Measurements from ENCODE around the gene DCAF15.

DCAF15 gene

DNA sequence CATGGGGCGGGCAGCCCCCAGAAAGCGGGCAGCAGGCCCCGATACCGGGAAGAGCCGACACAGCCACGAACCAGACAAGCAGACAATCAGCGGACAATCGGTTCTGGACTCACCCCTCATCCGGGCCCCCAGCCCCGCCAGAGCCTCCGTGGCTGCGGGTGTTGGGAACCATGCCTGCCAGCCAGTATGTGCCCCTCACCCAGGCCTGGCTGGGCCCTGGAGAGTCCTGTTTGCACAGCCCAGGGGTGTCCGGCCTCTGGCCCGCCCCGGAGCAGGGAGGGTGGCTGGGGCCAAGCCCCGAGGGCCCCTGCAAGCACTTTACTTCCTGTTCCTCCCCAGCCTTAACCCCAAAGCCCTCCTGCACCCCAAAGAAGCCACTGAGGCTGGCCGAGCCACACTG is 21.9 kb upstream of the DCAF15 start:
- DNase-seq (ENCODE audit: low read depth) = no peak

DNA sequence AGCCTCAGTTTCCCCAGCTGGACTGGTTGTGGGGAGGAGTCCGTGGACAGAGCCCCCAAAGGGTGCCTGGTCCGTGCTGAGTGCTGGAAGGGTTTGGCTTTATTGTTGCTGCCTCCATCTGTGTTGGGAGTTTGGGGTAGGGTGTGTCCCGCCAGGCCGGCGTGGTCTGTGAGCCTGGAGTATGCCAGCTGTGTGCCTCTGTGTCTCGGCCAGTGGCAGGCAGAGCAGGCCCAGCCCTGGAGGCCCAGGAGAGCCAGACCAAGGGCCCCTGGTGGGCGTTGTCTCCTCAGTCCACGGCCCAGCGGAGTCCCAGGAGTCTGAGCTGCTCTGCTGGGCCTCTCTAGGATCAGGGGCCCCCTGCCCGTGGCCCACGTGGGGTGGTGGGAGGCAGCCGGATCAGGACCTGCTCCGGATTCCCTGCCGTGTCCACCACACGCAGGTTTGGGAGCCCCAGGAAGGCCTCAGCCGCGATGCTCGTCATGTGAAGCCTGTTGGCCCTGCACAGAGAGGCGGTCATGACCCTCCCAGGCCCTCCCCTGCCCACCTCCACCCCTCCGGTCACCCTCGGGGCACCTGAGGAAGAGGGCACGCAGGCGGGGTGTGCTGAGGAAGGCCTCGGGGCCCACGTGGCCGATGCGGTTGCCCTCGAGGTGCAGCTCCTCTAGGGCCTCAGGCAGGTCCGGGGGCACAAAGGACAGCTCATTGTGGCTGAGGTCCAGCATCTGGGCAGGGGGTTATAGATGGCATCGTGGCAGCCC is 20.7 kb upstream of the DCAF15 start:
- no peak for DNase-seq (ENCODE audit: low read depth)

DNA sequence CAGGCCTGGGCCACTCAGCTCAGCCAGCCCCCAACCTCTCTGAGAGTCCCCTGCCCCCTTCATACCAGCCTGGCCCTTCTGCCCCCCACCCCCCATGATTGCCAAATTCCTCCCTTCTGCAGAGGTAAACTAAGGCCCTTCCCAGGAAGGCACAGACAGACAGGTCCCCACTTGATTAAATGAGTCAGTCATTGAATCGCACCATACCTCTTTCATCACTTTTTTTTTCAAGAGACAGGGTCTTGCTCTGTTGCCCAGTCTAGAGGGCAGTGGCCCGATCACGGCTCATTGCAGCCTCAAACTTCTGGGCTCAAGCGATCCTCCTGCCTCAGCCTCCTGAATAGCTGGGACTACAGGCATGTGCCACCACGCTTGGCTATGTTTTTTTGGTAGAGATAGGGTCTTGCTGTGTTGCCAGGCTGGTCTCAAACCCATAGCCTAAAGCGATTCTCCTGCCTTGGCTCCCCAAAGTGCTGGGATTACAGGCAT is 20.1 kb upstream of the DCAF15 start:
- no peak for DNase-seq (ENCODE audit: low read depth)

DNA sequence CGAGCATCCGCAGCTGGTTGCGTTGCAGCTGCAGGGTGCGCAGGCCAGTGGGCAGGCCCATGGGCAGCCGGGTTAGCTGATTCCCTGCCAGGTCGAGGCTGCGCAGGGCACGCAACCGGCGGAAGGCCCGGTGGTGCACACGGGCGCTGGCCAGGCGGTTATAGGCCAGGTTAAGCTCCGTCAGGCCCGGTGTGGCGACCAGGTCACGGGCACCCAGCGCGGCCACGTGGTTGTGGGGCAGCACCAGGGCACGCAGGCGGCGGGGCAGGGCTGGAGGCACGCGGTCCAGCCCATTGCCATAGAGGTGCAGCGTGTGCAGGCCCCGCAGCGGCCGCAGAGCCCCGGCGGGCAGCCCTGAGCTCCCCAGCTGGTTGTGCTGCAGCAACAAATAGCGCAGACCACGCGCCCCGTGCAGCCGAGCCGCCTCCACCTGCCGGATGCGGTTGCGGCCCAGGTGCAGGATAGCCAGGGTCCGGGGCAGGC is 19.4 kb upstream of the DCAF15 start:
- no peak for DNase-seq (ENCODE audit: low read depth)

DNA sequence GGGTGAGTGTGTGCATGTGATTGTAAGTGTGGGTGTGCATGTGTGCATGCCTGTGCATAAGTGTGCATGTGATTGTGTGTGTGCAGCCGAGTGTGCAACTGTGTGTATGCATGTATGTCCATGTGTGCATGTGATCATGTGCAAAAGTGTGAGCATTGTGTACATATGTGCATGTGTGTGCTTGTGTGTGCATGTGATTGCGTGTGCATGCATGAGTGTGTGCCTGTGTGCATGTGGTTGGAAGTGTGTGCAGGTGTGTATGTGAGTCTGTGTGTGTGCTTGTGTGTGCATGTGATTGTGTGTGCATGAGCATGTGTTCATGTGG is 17.6 kb upstream of the DCAF15 start:
- DNase-seq (ENCODE audit: low read depth) = no peak

DNA sequence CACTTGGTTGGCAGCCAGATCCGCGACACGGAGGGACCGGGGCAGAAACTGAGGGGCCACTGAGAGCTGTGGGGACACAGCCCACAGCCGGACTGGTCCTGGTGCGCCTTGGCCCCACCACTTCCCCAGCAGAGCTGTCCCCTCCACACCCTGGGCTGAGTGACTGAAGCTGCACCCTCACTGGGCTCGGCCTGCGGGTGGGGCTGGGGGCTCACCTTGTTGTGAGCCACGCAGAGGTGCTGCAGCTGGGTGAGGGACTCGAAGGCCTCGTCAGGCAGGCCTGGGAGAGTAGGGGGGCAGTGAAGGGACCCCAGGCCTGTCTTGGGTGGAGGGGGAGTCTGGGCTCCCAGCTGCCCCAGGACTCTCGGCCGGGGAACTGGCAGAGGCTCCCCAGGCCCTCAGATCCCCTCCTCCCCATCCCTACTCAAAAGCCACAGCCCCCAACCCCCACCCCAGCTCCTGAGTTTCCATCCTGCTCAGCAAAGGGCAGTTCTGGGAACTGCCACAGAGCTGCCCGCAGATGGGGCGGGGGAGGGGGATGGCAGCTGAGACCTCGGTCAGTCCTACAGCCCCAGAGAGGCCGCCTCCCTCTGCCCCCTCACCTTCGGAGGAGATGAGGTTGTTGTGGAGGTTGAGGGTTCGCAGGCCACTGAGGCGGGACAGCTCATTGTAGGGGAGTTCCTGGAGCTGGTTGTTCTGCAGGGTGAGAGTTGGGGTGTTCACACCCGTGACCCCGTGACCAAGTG is 16.4 kb upstream of the DCAF15 start:
- no peak for DNase-seq (ENCODE audit: low read depth)

DNA sequence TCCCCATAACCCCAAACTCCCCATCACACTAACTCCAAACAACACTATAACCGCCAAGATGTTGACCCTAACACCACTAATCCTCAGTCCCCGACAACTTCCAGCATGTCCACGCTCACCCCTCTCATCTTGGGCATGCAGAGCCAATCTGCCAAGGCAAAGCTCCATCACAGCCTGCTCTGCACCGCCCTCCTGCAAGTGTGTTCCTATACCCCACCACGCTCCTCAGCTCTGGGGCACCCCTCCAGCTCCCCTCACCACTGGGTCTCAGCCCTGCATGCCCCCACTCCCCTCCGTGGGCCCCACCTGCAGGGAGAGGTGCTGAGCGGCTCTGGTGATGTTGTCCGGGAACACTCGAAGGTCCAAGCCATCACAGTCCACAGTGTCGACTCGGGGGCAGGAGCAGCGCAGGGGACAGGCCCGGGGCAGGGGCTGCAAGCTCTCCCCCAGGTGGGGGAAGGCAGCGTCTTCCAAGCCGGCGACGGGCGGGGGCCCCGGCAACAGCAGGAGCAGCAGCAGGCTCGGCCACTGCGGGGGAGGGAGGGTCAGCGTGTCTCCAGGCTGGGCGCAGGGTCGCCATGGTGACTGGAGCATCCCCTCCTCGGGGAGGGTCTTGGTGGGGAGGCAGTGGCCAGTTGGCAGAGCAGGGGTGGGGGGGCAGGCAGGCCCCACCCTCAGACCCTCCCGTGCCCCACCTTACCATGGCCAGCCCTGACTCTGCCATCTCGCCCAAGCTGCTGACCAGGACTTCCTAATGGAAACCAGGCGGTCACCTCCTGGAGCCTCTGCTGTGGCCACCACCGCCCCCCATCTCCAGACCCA is 14.6 kb upstream of the DCAF15 start:
- DNase-seq (ENCODE audit: low read depth) = no peak

DNA sequence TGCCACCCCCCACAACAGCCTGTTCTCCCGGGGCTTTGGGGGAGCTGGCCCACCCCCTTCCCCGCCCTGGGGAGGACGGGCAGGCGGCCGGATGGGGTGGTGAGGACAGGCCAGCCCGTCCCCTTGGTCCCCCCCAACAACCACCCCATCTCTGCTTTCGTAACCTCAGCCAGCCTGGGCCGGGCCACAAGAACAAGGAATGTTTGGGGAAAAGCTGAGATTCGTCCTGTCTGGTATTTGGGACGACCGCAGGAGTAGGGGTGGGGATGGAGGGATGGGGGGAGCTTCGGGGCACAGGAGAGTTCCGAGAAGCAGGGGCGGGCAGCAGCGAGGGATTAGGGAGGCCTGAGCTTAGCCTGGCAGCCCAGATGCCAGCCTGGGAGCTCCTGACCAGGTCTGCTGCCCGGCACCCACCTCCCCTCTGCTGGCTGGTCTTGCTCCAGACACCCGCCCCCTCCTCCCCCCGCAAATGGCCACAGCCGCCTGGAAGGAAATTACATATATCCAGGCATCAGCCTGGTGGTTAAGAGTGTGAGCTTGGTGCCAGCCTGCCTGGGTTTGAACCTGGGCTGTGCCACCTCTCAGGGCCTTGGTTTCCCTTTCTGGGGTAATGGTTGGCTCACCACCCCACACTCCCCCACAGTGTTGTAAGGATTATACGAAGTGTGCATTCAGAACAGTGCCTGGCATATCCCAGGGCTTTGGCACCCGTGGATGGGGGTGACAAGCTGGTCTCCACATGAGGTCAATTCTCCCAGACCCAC is 13.8 kb upstream of the DCAF15 start, which contains the start of gene PODNL1:
TSS of gene PODNL1 (minus strand) at position 117 of the 764 bp plus-strand sequence. CDS start 236 bp downstream, outside the sequence.
- no peak for DNase-seq (ENCODE audit: low read depth)

DNA sequence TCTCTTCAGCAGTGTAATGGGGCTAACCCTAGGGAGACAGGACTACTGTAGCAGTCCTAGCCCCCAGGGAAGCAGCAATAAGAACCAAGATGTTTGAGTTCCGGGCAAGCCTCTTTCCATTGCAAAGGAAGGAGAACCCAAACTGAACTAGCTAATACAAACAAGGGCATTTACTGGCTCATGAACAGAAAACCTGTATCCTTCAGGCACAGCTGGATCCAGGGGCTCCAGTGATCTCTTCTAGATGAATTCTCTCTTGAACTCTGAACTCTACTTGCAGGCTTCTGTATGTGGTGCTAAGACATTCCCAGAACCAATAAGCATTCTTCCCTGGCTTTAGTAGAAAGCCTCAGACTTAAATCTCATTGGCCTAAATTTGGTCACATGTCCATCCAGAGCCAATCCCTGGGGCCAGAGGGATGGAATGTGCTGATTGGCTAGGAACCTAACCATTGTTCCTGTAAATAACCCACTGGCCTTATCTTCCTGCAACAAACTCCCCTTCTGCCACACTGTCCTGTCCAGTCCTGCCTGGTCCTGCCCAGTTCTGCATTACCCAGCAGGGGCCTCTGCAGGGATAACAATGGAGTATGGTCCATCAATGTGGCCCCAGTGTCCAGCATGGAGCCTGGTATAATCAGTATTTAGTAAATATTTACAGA is 10.2 kb upstream of the DCAF15 start:
- DNase-seq (ENCODE audit: low read depth) = no peak

DNA sequence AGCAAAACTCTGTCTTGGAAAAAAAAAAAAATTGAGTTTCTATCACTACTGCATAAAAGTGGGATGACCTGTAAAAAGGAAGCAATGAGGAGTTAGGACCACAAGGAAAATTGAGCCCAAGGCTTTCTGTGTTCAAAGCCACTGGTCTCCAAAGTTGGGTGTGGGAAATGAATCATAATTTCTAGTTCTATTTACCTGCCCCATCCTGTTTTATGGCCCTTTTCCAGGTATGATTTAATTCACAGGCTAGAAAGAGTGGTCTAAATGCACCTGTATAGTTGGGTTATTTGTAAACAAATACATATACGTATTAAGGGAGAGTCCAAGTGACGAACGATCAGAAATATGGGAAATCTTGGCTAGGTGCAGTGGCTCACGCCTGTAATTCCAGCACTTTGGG is 5.9 kb upstream of the DCAF15 start:
- DNase-seq (ENCODE audit: low read depth) = no peak

DNA sequence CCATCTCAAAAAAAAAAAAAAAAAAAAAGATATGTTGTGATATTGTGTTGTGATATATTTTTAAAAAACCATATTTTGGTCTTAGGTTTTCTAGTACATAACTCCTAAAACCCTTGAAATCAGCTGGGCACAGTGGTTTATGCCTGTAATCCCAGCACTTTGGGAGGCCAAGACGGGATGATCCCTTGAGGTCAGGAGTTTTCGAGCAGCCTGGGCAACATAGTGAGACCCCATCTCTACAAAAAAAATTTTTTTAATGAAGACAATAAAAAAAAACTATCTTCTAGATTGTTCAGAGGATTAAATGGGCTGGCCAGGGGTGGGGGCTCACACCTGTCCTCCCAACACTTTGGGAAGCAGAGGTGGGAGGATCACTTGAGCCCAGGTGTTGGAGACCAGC is 1.3 kb upstream of the DCAF15 start:
- DNase-seq (ENCODE audit: low read depth) = no peak

DNA sequence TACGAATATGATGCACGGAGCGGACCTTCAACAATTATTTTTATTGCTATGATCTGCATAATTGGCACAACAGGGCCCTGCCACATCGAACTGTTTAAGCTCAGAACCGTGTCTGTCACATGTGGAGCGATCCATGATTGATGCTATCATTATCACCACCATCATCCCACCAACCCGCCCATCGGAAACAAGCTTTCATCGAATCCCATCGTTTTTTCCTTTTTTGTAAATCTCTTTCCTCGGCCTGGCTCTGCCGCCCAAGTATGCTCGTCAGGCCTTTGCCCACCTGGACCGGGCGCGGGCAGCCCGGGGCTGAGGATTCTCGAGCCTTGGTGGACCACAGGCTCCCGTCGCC is 533 bp upstream of the DCAF15 start:
- no peak for DNase-seq (ENCODE audit: low read depth)

DNA sequence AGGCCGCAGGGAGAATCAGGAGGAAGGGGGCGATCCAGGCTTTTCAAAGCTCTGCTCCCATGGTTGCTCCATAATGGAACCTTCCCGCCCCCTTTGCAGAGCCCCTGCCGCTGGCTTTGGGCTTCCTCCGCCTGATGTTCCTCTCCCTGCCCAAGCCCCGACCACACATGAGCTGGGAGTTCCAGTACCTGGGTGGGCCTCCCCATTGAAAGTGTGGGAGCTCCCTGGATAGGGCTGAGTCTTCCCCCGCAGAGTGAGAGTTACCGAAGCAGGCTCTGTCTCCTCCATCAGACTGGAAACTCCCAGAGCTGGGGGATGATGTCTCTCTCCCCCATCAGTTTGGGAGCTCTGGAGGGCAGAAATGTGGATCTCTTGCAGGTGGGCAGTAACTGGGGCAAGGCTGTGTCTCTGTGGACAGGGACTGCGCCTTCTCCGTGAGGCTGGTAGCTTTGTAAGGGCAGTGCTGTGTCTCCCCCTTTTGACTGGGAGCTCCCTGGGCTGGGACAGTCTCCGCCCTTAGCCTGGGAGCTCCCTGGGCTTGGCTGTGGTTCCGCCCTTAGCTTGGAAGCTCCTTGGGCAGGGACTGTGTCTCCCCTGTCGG is 722 bp downstream of the DCAF15 start:
- no peak for DNase-seq (ENCODE audit: low read depth)

DNA sequence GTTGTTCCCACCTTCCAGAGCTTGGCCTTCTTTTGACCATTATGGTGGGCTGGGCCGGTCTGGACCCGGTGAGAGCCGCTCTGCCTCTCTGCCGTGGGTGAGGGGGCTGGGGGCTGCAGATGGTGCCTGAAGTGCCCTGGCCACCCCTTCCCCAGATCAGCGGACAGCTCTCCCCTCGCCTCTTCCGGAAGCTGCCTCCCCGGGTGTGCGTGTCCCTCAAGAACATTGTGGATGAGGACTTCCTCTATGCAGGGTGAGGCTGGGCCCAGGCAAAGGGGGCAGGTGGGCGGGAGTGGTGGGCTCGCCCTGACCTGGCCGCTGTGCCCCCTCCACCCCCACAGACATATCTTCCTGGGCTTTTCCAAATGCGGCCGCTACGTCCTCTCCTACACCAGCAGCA is 1.9 kb downstream of the DCAF15 start:
- no peak for DNase-seq (ENCODE audit: low read depth)

DNA sequence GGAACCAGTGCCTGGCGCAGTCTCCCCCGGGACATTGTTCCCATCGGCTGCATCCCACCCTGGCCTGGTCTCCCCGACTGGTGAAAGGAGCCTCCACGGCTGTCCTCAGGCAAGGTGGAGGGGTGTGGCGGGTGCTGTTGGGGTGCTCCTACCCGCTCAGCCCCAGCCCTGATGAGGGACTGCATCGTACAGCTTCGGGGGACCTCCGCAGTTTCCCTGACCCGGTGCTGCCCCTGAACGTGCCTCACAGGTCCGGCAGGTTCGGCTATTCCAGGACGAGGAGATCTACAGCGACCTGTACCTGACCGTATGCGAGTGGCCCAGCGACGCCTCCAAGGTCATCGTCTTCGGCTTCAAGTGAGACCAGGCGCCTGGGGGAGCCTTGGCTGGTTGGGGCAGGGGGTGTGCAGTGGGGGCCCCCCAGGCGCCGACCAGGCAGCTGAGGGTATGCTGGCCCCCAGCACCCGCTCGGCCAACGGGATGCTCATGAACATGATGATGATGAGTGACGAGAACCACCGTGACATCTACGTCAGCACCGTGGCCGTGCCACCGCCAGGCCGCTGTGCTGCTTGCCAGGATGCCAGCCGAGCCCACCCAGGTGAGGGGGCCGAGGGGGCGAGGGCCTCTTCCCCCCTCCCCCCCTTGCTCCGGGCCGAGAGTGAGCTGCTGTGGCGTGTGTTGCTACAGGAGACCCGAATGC is 3.5 kb downstream of the DCAF15 start:
- no peak for DNase-seq (ENCODE audit: low read depth)

DNA sequence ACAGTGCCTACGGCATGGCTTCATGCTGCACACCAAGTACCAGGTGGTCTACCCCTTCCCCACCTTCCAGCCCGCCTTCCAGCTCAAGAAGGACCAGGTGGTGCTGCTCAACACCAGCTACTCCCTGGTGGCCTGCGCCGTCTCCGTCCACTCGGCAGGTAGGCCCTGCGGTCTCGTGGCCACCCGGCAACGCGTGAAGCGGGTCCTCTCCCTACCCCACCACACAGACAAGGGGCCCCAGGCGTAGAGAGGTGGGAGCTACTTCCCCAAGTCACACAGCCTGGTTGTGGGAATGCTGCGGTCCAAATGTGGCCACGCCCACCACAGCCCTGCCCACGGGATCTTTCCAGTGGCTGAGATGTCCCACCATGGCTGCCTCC is 4.0 kb downstream of the DCAF15 start:
- DNase-seq (ENCODE audit: low read depth) = no peak

DNA sequence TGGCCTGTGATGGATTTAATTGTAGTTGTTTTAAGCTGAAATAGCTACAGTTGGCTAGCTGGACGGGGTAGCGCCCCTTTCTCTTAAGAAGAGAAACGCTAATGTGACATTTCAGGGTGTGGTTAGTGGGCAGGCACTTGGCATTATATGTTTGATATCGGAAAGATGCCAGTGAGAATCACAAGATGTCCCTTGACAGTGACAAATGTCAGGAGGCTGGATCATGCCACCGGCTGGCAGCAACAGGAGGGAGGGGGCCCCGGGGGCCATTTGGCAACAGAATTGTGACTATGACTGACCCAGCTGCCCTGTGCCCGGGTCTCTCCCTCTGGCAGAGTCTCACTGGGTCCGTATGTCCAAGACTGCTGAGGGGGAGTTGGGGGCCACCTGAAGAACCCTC is 4.7 kb downstream of the DCAF15 start:
- no peak for DNase-seq (ENCODE audit: low read depth)

DNA sequence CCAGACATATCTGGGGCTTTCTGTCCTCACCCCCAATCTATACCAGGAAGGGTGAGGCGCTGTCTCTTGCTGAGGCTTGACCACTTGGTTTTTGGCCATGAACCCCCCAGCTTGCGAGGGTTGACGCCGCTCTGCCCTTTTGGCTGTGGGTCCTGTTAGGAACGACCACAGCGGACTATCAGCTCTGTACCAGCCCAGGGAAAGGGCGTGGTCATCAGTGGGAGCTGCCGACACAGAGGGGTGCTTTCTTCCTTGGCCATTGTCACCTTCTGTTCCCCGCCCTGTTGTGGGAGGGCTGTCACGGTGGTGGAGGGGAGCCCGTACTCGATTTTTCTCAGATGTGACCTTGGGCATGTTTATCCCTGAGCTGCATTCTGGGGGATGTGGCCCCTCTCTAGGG is 5.7 kb downstream of the DCAF15 start:
- DNase-seq (ENCODE audit: low read depth) = no peak

DNA sequence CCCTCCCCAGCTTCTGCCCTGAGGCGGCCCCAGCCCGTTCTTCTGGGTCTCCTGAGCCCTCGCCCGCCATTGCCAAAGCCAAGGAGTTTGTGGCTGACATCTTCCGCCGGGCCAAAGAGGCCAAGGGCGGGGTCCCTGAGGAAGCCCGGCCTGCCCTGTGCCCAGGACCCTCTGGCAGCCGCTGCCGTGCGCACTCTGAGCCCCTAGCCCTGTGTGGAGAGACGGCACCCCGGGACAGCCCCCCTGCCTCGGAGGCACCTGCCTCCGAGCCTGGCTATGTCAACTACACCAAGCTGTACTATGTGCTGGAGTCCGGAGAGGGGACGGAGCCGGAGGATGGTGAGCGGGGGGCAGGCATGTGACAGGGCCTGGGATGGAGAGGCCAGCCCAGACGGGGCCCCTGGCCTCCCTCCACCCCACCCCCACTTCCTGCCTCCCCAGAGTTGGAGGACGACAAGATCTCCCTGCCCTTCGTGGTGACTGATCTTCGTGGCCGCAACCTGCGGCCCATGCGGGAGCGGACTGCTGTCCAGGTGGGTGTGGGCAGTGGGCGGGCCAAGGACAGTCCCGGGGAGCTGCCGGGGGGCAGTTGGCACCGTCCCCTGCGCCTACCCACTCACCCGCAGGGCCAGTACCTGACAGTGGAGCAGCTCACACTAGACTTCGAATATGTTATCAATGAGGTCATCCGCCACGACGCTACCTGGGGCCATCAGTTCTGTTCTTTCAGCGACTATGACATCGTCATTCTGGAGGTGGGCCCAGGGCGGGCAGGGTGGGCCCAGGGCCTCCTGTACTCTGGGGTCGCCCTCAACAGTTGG is 7.0 kb downstream of the DCAF15 start:
- DNase-seq (ENCODE audit: low read depth) = no peak

Data from HS-27A (cell line).